ENCODE data around the gene FAM9A. TPM values are rescaled to one million over a fixed set of nuclear protein-coding genes. Genes with fewer than 3 reads are reported as not detected.
"Not testable (repeated sequence)": the region's sequence is repeated elsewhere in the genome, so short reads cannot be mapped to it uniquely, and the experiment has no call there.

Gene FAM9A
- total RNA-seq, 4 donors from 2014 or later: not detected

- H3K9me3 ChIP-seq: no peaks in the 10 kb centered on the region
- no peak for TF ChIP-seq CTCF (IDR thresholded peaks at IDR 0.05)
- no peak for TF ChIP-seq POLR2A (IDR thresholded peaks at IDR 0.05)
- no peaks in the 10 kb centered on the region for H3K4me1 ChIP-seq
Observed at GRCh38 chrX:8803326-8803725, 2.1 kb upstream of the FAM9A start.

GRCh38 chrX:8800351-8800750, 832 bp downstream of the FAM9A start:
- H3K27ac ChIP-seq, H3K27me3 ChIP-seq, H3K4me3 ChIP-seq, H3K4me1 ChIP-seq, H3K36me3 ChIP-seq, H3K9me3 ChIP-seq, DNase-seq: not testable (repeated sequence)

More at GRCh38 chrX:8803326-8803725, 2.1 kb upstream of the FAM9A start:
- Histone ChIP-seq H3K27ac (no peak overlapping the region), H3K36me3 (no peaks in the 10 kb centered on the region), H3K27me3 (no peaks in the 10 kb centered on the region), H3K4me3 (no peak overlapping the region)
- no peak for DNase-seq

- H3K36me3 ChIP-seq, DNase-seq, H3K9me3 ChIP-seq, H3K4me1 ChIP-seq, H3K4me3 ChIP-seq, H3K27me3 ChIP-seq, H3K27ac ChIP-seq: not testable (repeated sequence)
Observed at GRCh38 chrX:8799281-8799680, 1.9 kb downstream of the FAM9A start.

- not testable (repeated sequence) for H3K4me1 ChIP-seq, H3K27ac ChIP-seq, H3K36me3 ChIP-seq, H3K9me3 ChIP-seq, H3K4me3 ChIP-seq, DNase-seq, H3K27me3 ChIP-seq
Observed at GRCh38 chrX:8798702-8799101, 2.5 kb downstream of the FAM9A start.

GRCh38 chrX:8787119-8787518, 14.1 kb downstream of the FAM9A start:
- H3K4me1 ChIP-seq, H3K4me3 ChIP-seq, H3K9me3 ChIP-seq, H3K27ac ChIP-seq, DNase-seq, H3K36me3 ChIP-seq, H3K27me3 ChIP-seq: not testable (repeated sequence)

GRCh38 chrX:8784162-8784561, 17.0 kb downstream of the FAM9A start:
- TF ChIP-seq CTCF (IDR thresholded peaks at IDR 0.05) (no peak), POLR2A (IDR thresholded peaks at IDR 0.05) (no peak)
- Histone ChIP-seq H3K9me3 (no peaks in the 10 kb centered on the region), H3K27ac (no peak overlapping the region), H3K4me1 (no peaks in the 10 kb centered on the region), H3K27me3 (no peaks in the 10 kb centered on the region), H3K36me3 (no peaks in the 10 kb centered on the region), H3K4me3 (no peak overlapping the region)
- no peak for DNase-seq

GRCh38 chrX:8783714-8784098, 17.5 kb downstream of the FAM9A start:
- Histone ChIP-seq H3K9me3 (no peaks in the 10 kb centered on the region), H3K36me3 (no peaks in the 10 kb centered on the region), H3K4me1 (no peaks in the 10 kb centered on the region), H3K27ac (no peak overlapping the region), H3K4me3 (no peak overlapping the region), H3K27me3 (no peaks in the 10 kb centered on the region)
- no peak for DNase-seq
- no peak for TF ChIP-seq POLR2A (IDR thresholded peaks at IDR 0.05)
- no peak for TF ChIP-seq CTCF (IDR thresholded peaks at IDR 0.05)

- peak in 3 of 6 experiments; percentile 8 to 21 (median 17) for TF ChIP-seq CTCF (IDR thresholded peaks at IDR 0.05)
- TF ChIP-seq POLR2A (IDR thresholded peaks at IDR 0.05): no peak
- Histone ChIP-seq H3K9me3 (no peaks in the 10 kb centered on the region), H3K27me3 (no peaks in the 10 kb centered on the region), H3K36me3 (no peaks in the 10 kb centered on the region), H3K27ac (no peak overlapping the region), H3K4me3 (no peak overlapping the region), H3K4me1 (no peaks in the 10 kb centered on the region)
- peak in 1 of 3 donors; percentile 21 for DNase-seq
Observed at GRCh38 chrX:8783097-8783713, 18.0 kb downstream of the FAM9A start.

Data from Peyer's patch (tissue), 4 donors.